Neuronal stem cell (in vitro differentiated cells): ENCODE results near the gene TCHHL1.

Experiments used
- DNase-seq: peaks from one replicate; pipeline ENCODE4 v3.0.0-alpha.2; 2013; ENCODE audit warnings: low spot score
- H2AFZ ChIP-seq: one replicate; pipeline ENCODE4 v1.6.1; 2013; ENCODE audit warnings: mild to moderate bottlenecking, low read length, inconsistent platforms
- H2AK5ac ChIP-seq: 2 replicates; pipeline ENCODE4 v1.6.1; 2013; ENCODE audit warnings: low read depth, mild to moderate bottlenecking, inconsistent platforms, low read length, moderate library complexity, mixed read lengths
- H2BK120ac ChIP-seq: 2 replicates; pipeline ENCODE4 v1.6.1; 2013; ENCODE audit warnings: low read depth, mild to moderate bottlenecking, inconsistent platforms, low read length, moderate library complexity, mixed read lengths
- H2BK12ac ChIP-seq: one replicate; pipeline ENCODE4 v1.6.1; 2013; ENCODE audit warnings: low read length, inconsistent platforms
- H2BK15ac ChIP-seq: 2 replicates; pipeline ENCODE4 v1.6.1; 2013; ENCODE audit warnings: mild to moderate bottlenecking, low read length, inconsistent platforms, mixed read lengths
- H2BK5ac ChIP-seq: one replicate; pipeline ENCODE4 v1.6.1; 2013; ENCODE audit warnings: inconsistent platforms, mild to moderate bottlenecking, low read length, moderate library complexity
- H3K14ac ChIP-seq: one replicate; pipeline ENCODE4 v1.6.1; 2013; ENCODE audit warnings: low read length, inconsistent platforms
- H3K18ac ChIP-seq: 2 replicates; pipeline ENCODE4 v1.6.1; 2013; ENCODE audit warnings: low read length, inconsistent platforms
- H3K23ac ChIP-seq: 2 replicates; pipeline ENCODE4 v1.6.1; 2013; ENCODE audit warnings: low read depth, mild to moderate bottlenecking, mixed read lengths, low read length, inconsistent platforms; ENCODE audit not compliant: poor library complexity
- H3K27ac ChIP-seq: replicated peaks from 3 replicates; pipeline ENCODE4 v1.5.1; 2013; ENCODE audit warnings: low read length, inconsistent platforms
- H3K27me3 ChIP-seq, 3 experiments: 2 replicates each; pipeline ENCODE4 v1.6.1; 2013; ENCODE audit warnings: low read length in 3 of 3, mild to moderate bottlenecking in 2 of 3, inconsistent platforms in 1 of 3, low read depth in 1 of 3, mixed read lengths in 1 of 3, moderate library complexity in 1 of 3; ENCODE audit not compliant: control insufficient read depth in 3 of 3, insufficient read depth in 3 of 3
- H3K36me3 ChIP-seq, 2 donors: replicated peaks in 1 of 2; 2 replicates each; pipeline ENCODE4 v1.6.1; 2013; ENCODE audit warnings: low read length in 2 of 2; ENCODE audit not compliant: control insufficient read depth in 2 of 2, insufficient read depth in 2 of 2
- H3K4ac ChIP-seq: 2 replicates; pipeline ENCODE4 v1.6.1; 2013; ENCODE audit warnings: inconsistent platforms, mild to moderate bottlenecking, low read length, moderate library complexity
- H3K4me1 ChIP-seq, 2 donors: 1 replicate in 1 of 2; 2 replicates in 1 of 2; pipeline ENCODE4 v1.6.1; 2013; ENCODE audit warnings: low read length in 2 of 2, low read depth in 1 of 2; ENCODE audit not compliant: control insufficient read depth in 2 of 2, insufficient read depth in 1 of 2
- H3K4me2 ChIP-seq: one replicate; pipeline ENCODE4 v1.6.1; 2013; ENCODE audit warnings: mild to moderate bottlenecking, low read length, inconsistent platforms; ENCODE audit not compliant: insufficient read depth, poor library complexity, severe bottlenecking
- H3K4me3 ChIP-seq, 2 donors: 2 replicates each; pipeline ENCODE4 v1.5.1; 2013; ENCODE audit warnings: low read length in 2 of 2, mild to moderate bottlenecking in 2 of 2, inconsistent platforms in 1 of 2, moderate library complexity in 1 of 2
- H3K79me1 ChIP-seq: one replicate; pipeline ENCODE4 v1.6.1; 2013; ENCODE audit warnings: low read depth, mild to moderate bottlenecking, inconsistent platforms, low read length, moderate library complexity
- H3K9ac ChIP-seq: one replicate; pipeline ENCODE4 v1.6.1; 2013; ENCODE audit warnings: mild to moderate bottlenecking, low read depth, low read length, inconsistent platforms; ENCODE audit not compliant: poor library complexity
- H3K9me3 ChIP-seq, 2 donors: replicated peaks in 1 of 2; 2 replicates each; pipeline versions ENCODE3 to v1.6.1; 2013; ENCODE audit warnings: low read length in 2 of 2, mild to moderate bottlenecking in 2 of 2, inconsistent platforms in 1 of 2, low read depth in 1 of 2, mixed read lengths in 1 of 2, moderate library complexity in 1 of 2; ENCODE audit not compliant: control insufficient read depth in 2 of 2, insufficient read depth in 1 of 2
- H4K8ac ChIP-seq: one replicate; pipeline ENCODE4 v1.6.1; 2013; ENCODE audit warnings: low read depth, mild to moderate bottlenecking, inconsistent platforms, low read length, moderate library complexity
- H4K91ac ChIP-seq: one replicate; pipeline ENCODE4 v1.6.1; 2013; ENCODE audit warnings: low read length, low read depth, mild to moderate bottlenecking, inconsistent platforms; ENCODE audit not compliant: poor library complexity
- WGBS, 2 donors: extraction: QIAGEN DNeasy Blood & Tissue Kit; methylation state at CpG; one replicate each; pipeline ENCODE4 v1.1.7; 2013; ENCODE audit warnings: missing lambda C conversion rate in 2 of 2, mixed read lengths in 1 of 2; ENCODE audit not compliant: insufficient read length in 2 of 2, insufficient replicate concordance in 1 of 2; ENCODE audit errors: extremely low coverage in 2 of 2; 5-methylcytosine and 5-hydroxymethylcytosine counted together

TCHHL1 gene

GRCh38 chr1:152047730-152048415 lies 41.0 kb downstream of the TCHHL1 start:
- Histone ChIP-seq H2BK5ac (peak overlapping the region; percentile 21), H3K4ac (no peak overlapping the region), H3K27ac (peak overlapping the region; percentile 68), H3K4me1 (peaks cover 8 to 11% of the 10 kb centered on the region in 2 donors), H2BK15ac (no peak overlapping the region), H3K14ac (no peak overlapping the region), H2BK120ac (no peak overlapping the region), H4K8ac (no peak overlapping the region), H3K18ac (peak overlapping the region; percentile 85), H3K9ac (peak overlapping the region; percentile 79), H3K23ac (no peak overlapping the region), H3K36me3 (no peaks in the 10 kb centered on the region), H3K4me3 (peak overlapping the region in 1 of 2 donors; percentile 36), H2AK5ac (no peak overlapping the region), H2BK12ac (peak overlapping the region; percentile 69), H2AFZ (peak overlapping the region; percentile 96), H3K9me3 (no peaks in the 10 kb centered on the region), H4K91ac (no peak overlapping the region), H3K4me2 (peak overlapping the region; percentile 37), H3K27me3 (peaks cover 0 to 17% (median 2%) of the 10 kb centered on the region in 3 experiments), H3K79me1 (no peaks in the 10 kb centered on the region)
- DNase-seq = peak; percentile 59
- no CpG with 5 or more reads among the region's 13 CpGs for WGBS, 2 donors

- H3K4me2 ChIP-seq = no peak overlapping the region
Observed at GRCh38 chr1:152047413-152047729, 41.5 kb downstream of the TCHHL1 start.

GRCh38 chr1:152044386-152044785 lies 44.5 kb downstream of the TCHHL1 start:
- Histone ChIP-seq H3K79me1 (no peaks in the 10 kb centered on the region), H3K4me3 (no peak overlapping the region), H3K27ac (no peak overlapping the region), H4K91ac (no peak overlapping the region), H3K18ac (no peak overlapping the region), H2BK120ac (no peak overlapping the region), H2AK5ac (no peak overlapping the region), H4K8ac (no peak overlapping the region), H2BK15ac (no peak overlapping the region), H3K4ac (no peak overlapping the region), H3K9ac (no peak overlapping the region), H3K23ac (no peak overlapping the region), H3K4me2 (no peak overlapping the region), H3K36me3 (no peaks in the 10 kb centered on the region), H3K4me1 (peaks cover 8 to 11% of the 10 kb centered on the region in 2 donors), H2BK12ac (no peak overlapping the region), H3K27me3 (peaks cover 0 to 25% (median 0%) of the 10 kb centered on the region in 3 experiments), H3K9me3 (no peaks in the 10 kb centered on the region), H2AFZ (no peak overlapping the region), H3K14ac (no peak overlapping the region), H2BK5ac (no peak overlapping the region)
- DNase-seq = no peak
- WGBS, 2 donors = no CpG with 5 or more reads among the region's 3 CpGs

More at GRCh38 chr1:152047413-152047729, 41.5 kb downstream of the TCHHL1 start:
- no peak overlapping the region for H3K14ac ChIP-seq
- WGBS, 2 donors = no CpG with 5 or more reads among the region's 5 CpGs
- peak overlapping the region; percentile 68 for H3K27ac ChIP-seq
- no peak for DNase-seq
- H3K27me3 ChIP-seq = peaks cover 0 to 16% (median 0%) of the 10 kb centered on the region in 3 experiments
- no peak overlapping the region for H4K91ac ChIP-seq
- no peak overlapping the region for H3K18ac ChIP-seq
- no peak overlapping the region for H4K8ac ChIP-seq
- no peak overlapping the region for H2BK5ac ChIP-seq
- H2BK120ac ChIP-seq = no peak overlapping the region
- no peak overlapping the region for H3K9ac ChIP-seq
- no peak overlapping the region for H3K4me3 ChIP-seq
- no peak overlapping the region for H2BK15ac ChIP-seq
- peaks cover 8 to 11% of the 10 kb centered on the region in 2 donors for H3K4me1 ChIP-seq
- H3K79me1 ChIP-seq = no peaks in the 10 kb centered on the region
- no peak overlapping the region for H2AK5ac ChIP-seq
- no peak overlapping the region for H3K23ac ChIP-seq
- no peaks in the 10 kb centered on the region for H3K36me3 ChIP-seq
- no peaks in the 10 kb centered on the region for H3K9me3 ChIP-seq
- H3K4ac ChIP-seq = no peak overlapping the region
- no peak overlapping the region for H2BK12ac ChIP-seq
- peak overlapping the region; percentile 96 for H2AFZ ChIP-seq

GRCh38 chr1:152043870-152044269 lies 45.0 kb downstream of the TCHHL1 start:
- no peaks in the 10 kb centered on the region for H3K36me3 ChIP-seq
- H3K18ac ChIP-seq = no peak overlapping the region
- H4K8ac ChIP-seq = no peak overlapping the region
- H3K9ac ChIP-seq = no peak overlapping the region
- H3K4me3 ChIP-seq = no peak overlapping the region
- no peak overlapping the region for H2BK5ac ChIP-seq
- no peak overlapping the region for H3K23ac ChIP-seq
- peaks cover 0 to 29% (median 0%) of the 10 kb centered on the region in 3 experiments for H3K27me3 ChIP-seq
- no CpG with 5 or more reads among the region's 5 CpGs for WGBS, 2 donors
- DNase-seq = no peak
- no peak overlapping the region for H3K4me2 ChIP-seq
- no peak overlapping the region for H2BK12ac ChIP-seq
- H3K79me1 ChIP-seq = no peaks in the 10 kb centered on the region
- H2AK5ac ChIP-seq = no peak overlapping the region
- H4K91ac ChIP-seq = no peak overlapping the region
- H3K27ac ChIP-seq = no peak overlapping the region
- no peak overlapping the region for H2AFZ ChIP-seq
- no peak overlapping the region for H3K4ac ChIP-seq
- H3K4me1 ChIP-seq = peaks cover 8 to 11% of the 10 kb centered on the region in 2 donors
- H2BK120ac ChIP-seq = no peak overlapping the region
- H3K9me3 ChIP-seq = no peaks in the 10 kb centered on the region
- H2BK15ac ChIP-seq = no peak overlapping the region
- H3K14ac ChIP-seq = no peak overlapping the region
